ENCODE data around the gene RCAN3.

- TF ChIP-seq EP300 (IDR thresholded peaks at IDR 0.05), result no peak
- no peak for TF ChIP-seq CTCF (IDR thresholded peaks at IDR 0.05)
- no peak for TF ChIP-seq POLR2A (IDR thresholded peaks at IDR 0.05)
Observed at GRCh38 chr1:24484199-24484598, 18.4 kb upstream of the RCAN3 start.

Data from sigmoid colon (tissue), 4 donors.